KMS-11 (cell line): ENCODE data around the gene SDC1.

Experiments
- H2AFZ ChIP-seq: fragments of 200-600 bp; sonication (generic); 2 replicates; pipeline ENCODE4 v1.6.1; 2016; ENCODE audit warnings: antibody characterized with exemption, mixed run types, low read depth
- H3K27ac ChIP-seq: fragments of 200-600 bp; sonication (generic); 2 replicates; pipeline ENCODE4 v1.6.1; 2016; ENCODE audit warnings: mild to moderate bottlenecking, mixed run types
- H3K27me3 ChIP-seq: fragments of 200-600 bp; sonication (generic); 2 replicates; pipeline ENCODE4 v1.6.1; 2017; ENCODE audit warnings: mild to moderate bottlenecking, low read depth, mixed run types, moderate library complexity; ENCODE audit not compliant: insufficient read depth
- H3K36me3 ChIP-seq: fragments of 200-600 bp; sonication (generic); 2 replicates; pipeline ENCODE4 v1.6.1; 2017; ENCODE audit warnings: mild to moderate bottlenecking, mixed run types; ENCODE audit not compliant: insufficient read depth
- H3K4me1 ChIP-seq: fragments of 200-600 bp; sonication (generic); 2 replicates; pipeline ENCODE4 v1.6.1; 2016; ENCODE audit warnings: mild to moderate bottlenecking, low read depth, mixed run types; ENCODE audit not compliant: poor library complexity, severe bottlenecking
- H3K4me2 ChIP-seq: fragments of 200-600 bp; sonication (generic); 2 replicates; pipeline ENCODE4 v1.7.0; 2016; ENCODE audit warnings: mild to moderate bottlenecking, mixed run types
- H3K4me3 ChIP-seq: fragments of 200-600 bp; sonication (generic); IDR thresholded peaks from 2 replicates; pipeline ENCODE4 v1.6.1; 2017; ENCODE audit warnings: low read depth, low read length, mixed read lengths; ENCODE audit not compliant: insufficient read depth
- H3K79me2 ChIP-seq: fragments of 200-600 bp; sonication (generic); 2 replicates; pipeline ENCODE4 v1.6.1; 2016; ENCODE audit warnings: low read depth, mixed run types; ENCODE audit not compliant: insufficient read depth
- H3K9ac ChIP-seq: fragments of 200-600 bp; sonication (generic); 2 replicates; pipeline ENCODE4 v1.6.1; 2016; ENCODE audit warnings: mild to moderate bottlenecking, mixed run types
- H4K20me1 ChIP-seq: fragments of 200-600 bp; sonication (generic); 2 replicates; pipeline ENCODE4 v1.6.1; 2016; ENCODE audit warnings: mild to moderate bottlenecking, mixed run types; ENCODE audit not compliant: insufficient read depth
- CTCF ChIP-seq: fragments of 200-600 bp; sonication (generic); conservative IDR thresholded peaks from 2 replicates; pipeline ENCODE4 v1.6.1; 2017; ENCODE audit warnings: low read depth, mild to moderate bottlenecking, antibody characterized with exemption, low read length, moderate library complexity, mixed read lengths

The SDC1 gene

GRCh38 chr2:20209373-20210109 lies 15.4 kb downstream of the SDC1 start:
- H2AFZ ChIP-seq = no peak overlapping the region
- no peaks in the 10 kb centered on the region for H3K79me2 ChIP-seq
- H3K27ac ChIP-seq = peak overlapping the region; percentile 69; the same call in 1 of the 2 replicates
- no peaks in the 10 kb centered on the region for H3K27me3 ChIP-seq
- H3K4me2 ChIP-seq = peak overlapping the region; percentile 99
- H3K4me1 ChIP-seq = peaks cover 73% of the 10 kb centered on the region
- no peak overlapping the region for H3K4me3 ChIP-seq
- no peak for TF ChIP-seq CTCF
- H4K20me1 ChIP-seq = no peaks in the 10 kb centered on the region
- H3K36me3 ChIP-seq = no peaks in the 10 kb centered on the region
- no peak overlapping the region for H3K9ac ChIP-seq

GRCh38 chr2:20208476-20208859 lies 16.5 kb downstream of the SDC1 start:
- no peaks in the 10 kb centered on the region for H3K36me3 ChIP-seq
- no peak for TF ChIP-seq CTCF
- H3K4me3 ChIP-seq = no peak overlapping the region
- H2AFZ ChIP-seq = peak overlapping the region; percentile 71
- no peaks in the 10 kb centered on the region for H3K27me3 ChIP-seq
- H3K27ac ChIP-seq = peak overlapping the region; percentile 69
- peak overlapping the region; percentile 37; the same call in 1 of the 2 replicates for H3K9ac ChIP-seq
- H4K20me1 ChIP-seq = no peaks in the 10 kb centered on the region
- H3K4me2 ChIP-seq = peak overlapping the region; percentile 99
- no peaks in the 10 kb centered on the region for H3K79me2 ChIP-seq
- peaks cover 62% of the 10 kb centered on the region for H3K4me1 ChIP-seq

- H3K79me2 ChIP-seq = no peaks in the 10 kb centered on the region
- H3K4me1 ChIP-seq = peaks cover 48% of the 10 kb centered on the region
- H3K4me3 ChIP-seq = no peak overlapping the region
- H3K27ac ChIP-seq = peak overlapping the region; percentile 17; the same call in 1 of the 2 replicates
- peak overlapping the region; percentile 99; the same call in 1 of the 2 replicates for H3K4me2 ChIP-seq
- H3K9ac ChIP-seq = no peak overlapping the region; the same call in 1 of the 2 replicates
- no peak overlapping the region; the same call in 1 of the 2 replicates for H2AFZ ChIP-seq
- no peak for TF ChIP-seq CTCF
- no peaks in the 10 kb centered on the region for H4K20me1 ChIP-seq
- H3K27me3 ChIP-seq = no peaks in the 10 kb centered on the region
- no peaks in the 10 kb centered on the region for H3K36me3 ChIP-seq
Measured at GRCh38 chr2:20207051-20207450, 17.9 kb downstream of the SDC1 start.

DNA sequence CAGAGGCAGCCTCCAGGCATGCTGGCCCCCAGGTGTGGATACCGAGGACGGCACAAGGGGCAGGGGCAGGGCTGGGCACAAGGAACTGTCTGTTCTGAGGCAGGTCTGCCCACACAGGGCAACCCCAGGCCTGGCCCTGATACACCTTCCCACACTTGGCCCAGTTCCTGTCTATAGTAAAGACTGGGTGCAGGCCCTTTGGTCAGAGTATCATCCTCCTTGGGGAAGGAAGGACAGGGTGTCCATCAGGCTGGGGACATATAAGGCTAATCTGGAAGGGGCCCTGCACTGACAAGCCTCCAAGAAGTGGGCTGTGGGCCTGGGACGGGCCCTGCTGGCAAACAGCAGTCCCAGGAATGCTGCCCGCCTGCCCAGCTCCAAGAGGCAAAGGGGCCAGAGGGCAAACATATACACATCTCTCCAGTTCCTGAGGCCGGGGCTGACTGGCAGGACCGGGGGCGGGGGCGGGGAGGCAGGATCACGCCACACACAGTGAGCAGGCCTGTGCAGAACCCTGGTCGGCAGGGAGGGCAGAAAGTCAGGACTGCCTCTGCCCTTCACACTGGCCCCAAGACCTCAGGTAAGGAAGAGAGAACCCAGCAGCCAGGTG lies 18.9 kb downstream of the SDC1 start:
- Histone ChIP-seq H3K4me1 (peaks cover 43% of the 10 kb centered on the region), H3K27me3 (no peaks in the 10 kb centered on the region), H3K4me2 (no peak overlapping the region), H3K4me3 (no peak overlapping the region), H3K27ac (no peak overlapping the region), H3K36me3 (no peaks in the 10 kb centered on the region), H2AFZ (no peak overlapping the region), H3K79me2 (no peaks in the 10 kb centered on the region), H3K9ac (no peak overlapping the region), H4K20me1 (no peaks in the 10 kb centered on the region)
- no peak for TF ChIP-seq CTCF
